Spinal cord (tissue), 10 donors: ENCODE measurements around the gene RPL34. TPM values are rescaled to one million over a fixed set of nuclear protein-coding genes. Genes with fewer than 3 reads are reported as not detected.

Experiments used
- DNase-seq, 6 donors: peaks; one replicate each; pipeline versions ENCODE4 v3.0.0 to v3.0.0-alpha.2; 2013 to 2015; ENCODE audit warnings: low spot score in 6 of 6, low read depth in 4 of 6
- H3K27ac ChIP-seq: one replicate; pipeline ENCODE4 v1.5.1; 2013; ENCODE audit warnings: low read depth, low read length, control low read depth
- H3K27me3 ChIP-seq: one replicate; pipeline ENCODE4 v1.6.1; 2013; ENCODE audit warnings: low read length; ENCODE audit not compliant: control insufficient read depth, insufficient read depth
- H3K36me3 ChIP-seq: one replicate; pipeline ENCODE4 v1.6.1; 2013; ENCODE audit warnings: low read length; ENCODE audit not compliant: control insufficient read depth, insufficient read depth
- H3K4me1 ChIP-seq: one replicate; pipeline ENCODE4 v1.6.1; 2013; ENCODE audit warnings: low read length; ENCODE audit not compliant: control insufficient read depth, insufficient read depth
- H3K4me3 ChIP-seq: one replicate; pipeline ENCODE4 v1.5.1; 2013; ENCODE audit warnings: low read depth, low read length, control low read depth
- H3K9me3 ChIP-seq: one replicate; pipeline ENCODE4 v1.6.1; 2013; ENCODE audit warnings: low read length; ENCODE audit not compliant: control insufficient read depth, insufficient read depth
- WGBS: methylation state at CpG from one replicate; pipeline ENCODE4 v1.1.5; 2013; ENCODE audit warnings: missing lambda C conversion rate; ENCODE audit not compliant: insufficient coverage; 5-methylcytosine and 5-hydroxymethylcytosine counted together
- polyA plus RNA-seq, 2 donors: library from polyadenylated mRNA; unstranded; fragments of 120-200 nt; gene quantifications; one replicate each; pipeline ENCODE4 v1.2.1, GENCODE V29; 2013; ENCODE audit not compliant: insufficient read length in 2 of 2
- small RNA-seq: library from RNA; depleted of rRNA; stranded (forward); fragments of <200 nt; gene quantifications from one replicate; pipeline ENCODE3, GENCODE V24; 2014; ENCODE audit warnings: low replicate concordance
- total RNA-seq, 2 donors: library from RNA; depleted of rRNA in 1 of 2; stranded (reverse); fragments of 120-200 nt in 1 of 2; fragments of >200 nt in 1 of 2; gene quantifications; one replicate each; pipeline versions ENCODE4 v1.2.3 to v1.2.4, GENCODE V29; 2013 to 2014
- donor health status: healthy.

RPL34 gene
- total and polyA plus RNA-seq, 4 donors, result 706 to 2,279 (median 1,126) TPM

GRCh38 chr4:108644237-108644636 is 23.9 kb downstream of the RPL34 start:
- WGBS, result no CpG with 5 or more reads among the region's 1 CpG
- no peak overlapping the region for H3K4me3 ChIP-seq
- H3K36me3 ChIP-seq, result no peaks in the 10 kb centered on the region
- no peak overlapping the region for H3K27ac ChIP-seq
- H3K9me3 ChIP-seq, result no peaks in the 10 kb centered on the region
- no peaks in the 10 kb centered on the region for H3K4me1 ChIP-seq
- DNase-seq, result no peak
- no peaks in the 10 kb centered on the region for H3K27me3 ChIP-seq

- Histone ChIP-seq H3K4me1 (no peaks in the 10 kb centered on the region), H3K36me3 (no peaks in the 10 kb centered on the region), H3K27ac (no peak overlapping the region), H3K9me3 (no peaks in the 10 kb centered on the region), H3K4me3 (no peak overlapping the region), H3K27me3 (no peaks in the 10 kb centered on the region)
- no peak for DNase-seq
- WGBS, result no CpG with 5 or more reads among the region's 3 CpGs
Measured at GRCh38 chr4:108646706-108647105, 26.3 kb downstream of the RPL34 start.

GRCh38 chr4:108649863-108650211 is 29.5 kb downstream of the RPL34 start:
- Histone ChIP-seq H3K9me3 (no peaks in the 10 kb centered on the region), H3K27ac (peak overlapping the region; percentile 91), H3K4me1 (no peaks in the 10 kb centered on the region), H3K4me3 (peak overlapping the region; percentile 91), H3K36me3 (no peaks in the 10 kb centered on the region), H3K27me3 (no peaks in the 10 kb centered on the region)
- DNase-seq, result no peak
- WGBS, result 0% methylated on average over 4 of the region's 6 CpGs

GRCh38 chr4:108650212-108651013 is 30.0 kb downstream of the RPL34 start, which contains the start of gene OSTC:
Gene OSTC, plus strand, starts transcription at chr4:108650599. Its CDS starts 57 bp downstream, at chr4:108650656.
- 0% methylated on average over 28 of the region's 45 CpGs for WGBS
- H3K4me3 ChIP-seq, result peak within 1 kb of the TSS; percentile 91
- peak within 1 kb of the TSS; percentile 91 for H3K27ac ChIP-seq

GRCh38 chr4:108651014-108651791 is 30.8 kb downstream of the RPL34 start:
- H3K4me3 ChIP-seq, result peak overlapping the region; percentile 91
- WGBS, result 0% methylated on average over 4 of the region's 9 CpGs
- DNase-seq, result peak in 2 of 6 donors; percentile 6 to 17
- no peaks in the 10 kb centered on the region for H3K27me3 ChIP-seq
- no peaks in the 10 kb centered on the region for H3K9me3 ChIP-seq
- H3K27ac ChIP-seq, result peak overlapping the region; percentile 91
- no peaks in the 10 kb centered on the region for H3K4me1 ChIP-seq
- H3K36me3 ChIP-seq, result no peaks in the 10 kb centered on the region

More at GRCh38 chr4:108650212-108651013, 30.0 kb downstream of the RPL34 start, which contains the start of gene OSTC:
- no peaks in the 10 kb centered on the region for H3K36me3 ChIP-seq
- peak; percentile 95 to 99 (median 96) for DNase-seq
- H3K27me3 ChIP-seq, result no peaks in the 10 kb centered on the region
- no peaks in the 10 kb centered on the region for H3K4me1 ChIP-seq
- H3K9me3 ChIP-seq, result no peaks in the 10 kb centered on the region

- Histone ChIP-seq H3K4me1 (no peaks in the 10 kb centered on the region), H3K27me3 (no peaks in the 10 kb centered on the region), H3K36me3 (peaks cover 31% of the 10 kb centered on the region), H3K9me3 (peaks cover 4% of the 10 kb centered on the region), H3K27ac (no peak overlapping the region), H3K4me3 (no peak overlapping the region)
- 83% methylated on average over 2 of the region's 3 CpGs for WGBS
- DNase-seq, result no peak
Measured at GRCh38 chr4:108662629-108663028, 42.3 kb downstream of the RPL34 start.

GRCh38 chr4:108674356-108674977 is 54.1 kb downstream of the RPL34 start:
- H3K36me3 ChIP-seq, result no peaks in the 10 kb centered on the region
- WGBS, result no CpG with 5 or more reads among the region's 4 CpGs
- no peaks in the 10 kb centered on the region for H3K4me1 ChIP-seq

More at GRCh38 chr4:108674356-108674977, 54.1 kb downstream of the RPL34 start:
- Histone ChIP-seq H3K9me3 (no peaks in the 10 kb centered on the region), H3K27ac (no peak overlapping the region), H3K27me3 (no peaks in the 10 kb centered on the region), H3K4me3 (no peak overlapping the region)
- DNase-seq, result no peak

Small RNA genes lying within 50 kb of the gene (small RNA-seq; reads per million reads assigned to genes)
- gene RNU6-431P, result not detected

Other genes starting within 250 kb of the RPL34 start
- gene OSTC, start 30.0 kb downstream of the RPL34 start, total RNA-seq, result 100 to 1,000 TPM; 101 to 162 TPM
- 10 to 100 TPM; 88.1 to 92.3 TPM for gene OSTC, start 30.0 kb downstream of the RPL34 start, polyA plus RNA-seq
- gene ETNPPL, start 142.5 kb downstream of the RPL34 start, total RNA-seq, result 1 to 10 TPM; 1.7 to 5.2 TPM
- 1 to 10 TPM; 1.8 to 2.9 TPM for gene ETNPPL, start 142.5 kb downstream of the RPL34 start, polyA plus RNA-seq